H1 (cell line): ENCODE measurements around the gene MEGF11. TPM values are rescaled to one million over a fixed set of nuclear protein-coding genes. Genes with fewer than 3 reads are reported as not detected.

Experiments used
- CTCF ChIA-PET: fragments of 300-600 bp; sonication (Branson Sonifier 250); formaldehyde crosslinking; loops from one replicate; lab custom pipeline; 2021; ENCODE audit not compliant: partially characterized antibody; lab: Charles Lee
- POLR2A ChIA-PET: fragments of 300-600 bp; sonication (Branson Sonifier 250); formaldehyde crosslinking; loops from one replicate; lab custom pipeline; 2021; ENCODE audit warnings: inconsistent platforms; ENCODE audit not compliant: partially characterized antibody; lab: Charles Lee
- DNase-seq, 2 experiments: peaks; one replicate each; pipeline versions ENCODE4 v3.0.0 to v3.0.0-alpha.2; 2010 to 2022; ENCODE audit warnings: low spot score in 2 of 2, low read depth in 1 of 2, mixed read lengths in 1 of 2
- FAIRE-seq: peaks from 2 replicates; lab custom pipeline; 2011; peaks lifted over from hg19 to GRCh38; lab: Jason Lieb, UNC
- H2AFZ ChIP-seq: 2 replicates; pipeline ENCODE4 v1.8.1; 2012; ENCODE audit warnings: low read length, inconsistent platforms
- H2AK5ac ChIP-seq: 2 replicates; pipeline ENCODE4 v1.6.1; 2013; ENCODE audit warnings: low read depth, low read length
- H2BK120ac ChIP-seq: replicated peaks from 2 replicates; pipeline ENCODE3; 2013; ENCODE audit warnings: low read depth, low read length, inconsistent platforms
- H2BK12ac ChIP-seq: 2 replicates; pipeline ENCODE4 v1.6.1; 2013; ENCODE audit warnings: low read depth, low read length
- H2BK15ac ChIP-seq: 2 replicates; pipeline ENCODE4 v1.6.1; 2013; ENCODE audit warnings: low read length
- H2BK20ac ChIP-seq: 2 replicates; pipeline ENCODE4 v1.6.1; 2013; ENCODE audit warnings: low read length
- H2BK5ac ChIP-seq: 2 replicates; pipeline ENCODE4 v1.6.1; 2013; ENCODE audit warnings: low read depth, low read length
- H3K14ac ChIP-seq: 2 replicates; pipeline ENCODE4 v1.6.1; 2013; ENCODE audit warnings: inconsistent platforms; ENCODE audit not compliant: insufficient read length
- H3K18ac ChIP-seq: 2 replicates; pipeline ENCODE4 v1.6.1; 2013; ENCODE audit warnings: low read length; ENCODE audit errors: extremely low read depth
- H3K23ac ChIP-seq: 2 replicates; pipeline ENCODE4 v1.6.1; 2013; ENCODE audit warnings: inconsistent platforms; ENCODE audit not compliant: insufficient read length
- H3K23me2 ChIP-seq: 2 replicates; pipeline ENCODE4 v1.6.1; 2013; ENCODE audit warnings: low read depth, low read length
- H3K27ac ChIP-seq: 2 replicates; pipeline ENCODE4 v1.6.1; 2011; ENCODE audit warnings: low read depth, low read length, inconsistent platforms
- H3K27me3 ChIP-seq, 4 experiments: replicated peaks in 1 of 4; 1 replicate in 1 of 4; 2 replicates in 3 of 4; pipeline versions ENCODE4 v1.6.1 to v1.8.1; 2011 to 2013; ENCODE audit warnings: low read length in 3 of 4, mild to moderate bottlenecking in 3 of 4, inconsistent platforms in 2 of 4, mixed read lengths in 2 of 4, moderate library complexity in 1 of 4; ENCODE audit not compliant: control insufficient read depth in 3 of 4, insufficient read depth in 3 of 4; ENCODE audit errors: extremely low read depth in 1 of 4
- H3K36me3 ChIP-seq, 4 experiments: 2 replicates each; pipeline versions ENCODE4 v1.6.1 to v1.8.1; 2011 to 2013; ENCODE audit warnings: mild to moderate bottlenecking in 4 of 4, low read length in 3 of 4, moderate library complexity in 2 of 4, control low read depth in 1 of 4, inconsistent platforms in 1 of 4; ENCODE audit not compliant: insufficient read depth in 4 of 4, control insufficient read depth in 2 of 4
- H3K4ac ChIP-seq: replicated peaks from 2 replicates; pipeline ENCODE3; 2013; ENCODE audit warnings: low read length, low read depth, mixed read lengths, inconsistent platforms; ENCODE audit not compliant: insufficient read length
- H3K4me1 ChIP-seq, 4 experiments: replicated peaks in 1 of 4; 1 replicate in 1 of 4; 2 replicates in 3 of 4; pipeline versions ENCODE4 v1.6.1 to v1.8.1; 2011 to 2013; ENCODE audit warnings: low read length in 3 of 4, inconsistent platforms in 2 of 4, mixed read lengths in 1 of 4; ENCODE audit not compliant: insufficient read depth in 4 of 4, control insufficient read depth in 3 of 4
- H3K4me2 ChIP-seq, 2 experiments: 2 replicates each; pipeline versions ENCODE4 v1.6.1 to v1.8.1; 2011 to 2013; ENCODE audit warnings: low read depth in 2 of 2, low read length in 2 of 2, control low read depth in 1 of 2, inconsistent platforms in 1 of 2, mild to moderate bottlenecking in 1 of 2; ENCODE audit not compliant: insufficient read depth in 1 of 2
- H3K4me3 ChIP-seq, 4 experiments: fragments of 200-600, 300-600 bp in 1 of 4; sonication (generic), shearing (Covaris generic), sonication (Bioruptor Twin) in 1 of 4; 2 replicates each; pipeline versions ENCODE4 v1.5.1 to v1.8.1; 2011 to 2016; ENCODE audit warnings: low read length in 4 of 4, low read depth in 3 of 4, control low read depth in 2 of 4, inconsistent platforms in 2 of 4, mild to moderate bottlenecking in 2 of 4, mixed read lengths in 1 of 4, moderate library complexity in 1 of 4; ENCODE audit not compliant: insufficient read depth in 2 of 4; ENCODE audit errors: extremely low read depth in 1 of 4
- H3K56ac ChIP-seq: replicated peaks from 2 replicates; pipeline ENCODE3; 2013; ENCODE audit warnings: low read depth, mild to moderate bottlenecking, mixed read lengths, low read length, inconsistent platforms; ENCODE audit not compliant: insufficient read length
- H3K79me1 ChIP-seq: 2 replicates; pipeline ENCODE4 v1.6.1; 2013; ENCODE audit warnings: low read depth, low read length, control low read depth
- H3K79me2 ChIP-seq, 2 experiments: 2 replicates each; pipeline versions ENCODE4 v1.6.1 to v1.8.1; 2012 to 2013; ENCODE audit warnings: low read length in 2 of 2, mild to moderate bottlenecking in 2 of 2, inconsistent platforms in 1 of 2; ENCODE audit not compliant: insufficient read depth in 2 of 2, control insufficient read depth in 1 of 2
- H3K9ac ChIP-seq, 4 experiments: replicated peaks in 1 of 4; 1 replicate in 1 of 4; 2 replicates in 3 of 4; pipeline versions ENCODE4 v1.6.1 to v1.8.1; 2011 to 2013; ENCODE audit warnings: low read depth in 3 of 4, low read length in 3 of 4, control low read depth in 2 of 4, mild to moderate bottlenecking in 2 of 4, moderate library complexity in 2 of 4, inconsistent platforms in 1 of 4; ENCODE audit errors: extremely low read depth in 1 of 4
- H3K9me3 ChIP-seq, 2 experiments: 2 replicates each; pipeline versions ENCODE4 v1.6.1 to v1.8.1; 2012 to 2013; ENCODE audit warnings: mild to moderate bottlenecking in 2 of 2, moderate library complexity in 2 of 2, control low read depth in 1 of 2, inconsistent platforms in 1 of 2, low read depth in 1 of 2, low read length in 1 of 2, mixed read lengths in 1 of 2; ENCODE audit not compliant: insufficient read depth in 2 of 2
- H4K20me1 ChIP-seq, 2 experiments: replicated peaks in 1 of 2; 2 replicates each; pipeline versions ENCODE3 to v1.8.1; 2011 to 2013; ENCODE audit warnings: inconsistent platforms in 2 of 2, low read length in 2 of 2, mild to moderate bottlenecking in 1 of 2; ENCODE audit not compliant: insufficient read depth in 2 of 2, control insufficient read depth in 1 of 2
- H4K5ac ChIP-seq: 2 replicates; pipeline ENCODE4 v1.6.1; 2013; ENCODE audit warnings: low read length, low read depth, mixed read lengths, inconsistent platforms; ENCODE audit not compliant: insufficient read length
- H4K8ac ChIP-seq: 2 replicates; pipeline ENCODE4 v1.8.0; 2013; ENCODE audit warnings: mild to moderate bottlenecking, moderate library complexity, low read length, inconsistent platforms; ENCODE audit not compliant: insufficient read depth; ENCODE audit errors: extremely low read depth
- H4K91ac ChIP-seq: replicated peaks from 2 replicates; pipeline ENCODE3; 2013; ENCODE audit warnings: low read length, mixed read lengths, inconsistent platforms; ENCODE audit not compliant: insufficient read length
- SP4 ChIP-seq: IDR thresholded peaks from 2 replicates; pipeline ENCODE4 v1.6.1; 2012; ENCODE audit warnings: low read length, inconsistent platforms
- WGBS, 2 experiments: shearing (Covaris generic) in 1 of 2; methylation state at CpG; one replicate each; pipeline versions ENCODE4 v1.1.6 to v1.1.7; 2013 to 2015; ENCODE audit warnings: low lambda C conversion rate in 2 of 2, mixed read lengths in 2 of 2, inconsistent platforms in 1 of 2, low coverage in 1 of 2, missing lambda C conversion rate in 1 of 2; ENCODE audit not compliant: insufficient replicate concordance in 2 of 2, insufficient coverage in 1 of 2, insufficient read length in 1 of 2; ENCODE audit errors: extremely low coverage in 1 of 2, missing lambda C conversion rate in 1 of 2; 5-methylcytosine and 5-hydroxymethylcytosine counted together
- polyA plus RNA-seq, 7 experiments: library from polyadenylated mRNA; depleted of rRNA in 3 of 7; stranded (reverse) in 5 of 7; unstranded in 2 of 7; fragments of >200 nt in 5 of 7; fragments of 200-250 nt in 2 of 7; gene quantifications; 1 replicate in 5 of 7; 2 replicates in 1 of 7; 4 replicates in 1 of 7; pipeline versions ENCODE4 v1.2.1 to v1.2.3, GENCODE V29; 2011 to 2013; ENCODE audit warnings: missing spikeins in 2 of 7, mixed read lengths in 2 of 7
- total RNA-seq: library from RNA; stranded (reverse); fragmentation: NEBNext Ultra II Directional; extraction: Animal tissue kit (Norgen Biotek cat#: 25700); gene quantifications from 2 replicates; pipeline ENCODE4 v1.2.1, GENCODE V29; 2021

MEGF11 gene
- total and polyA plus RNA-seq, 2 of the 8 experiments (the other 6 are each of a cell fraction or from before 2014, with no cell fraction given): 4.4 to 4.8 TPM

- no peak overlapping the region for H3K4ac ChIP-seq
- H2BK120ac ChIP-seq: no peak overlapping the region
- H2AFZ ChIP-seq: no peak overlapping the region
- no peak overlapping the region for H3K27ac ChIP-seq
- H3K9me3 ChIP-seq: no peaks in the 10 kb centered on the region
- H3K9ac ChIP-seq: no peak overlapping the region
- CTCF ChIA-PET: interaction anchor here (0.6 to 2.4 kb wide), 13 partner anchors 8 to 235 kb away, joined by 3 to 16 read pairs (median 4); no protein-coding TSS in a partner anchor
- H2BK5ac ChIP-seq: no peak overlapping the region; the same call in 1 of the 2 replicates
- H3K23ac ChIP-seq: no peak overlapping the region
- no peaks in the 10 kb centered on the region for H3K23me2 ChIP-seq
- H3K79me1 ChIP-seq: no peaks in the 10 kb centered on the region
- POLR2A ChIA-PET: interaction anchor here (1.1 kb wide), 1 partner anchor 486 kb away, joined by 3 read pairs; the partner anchor contains the start of gene INTS14
- H4K20me1 ChIP-seq: no peaks in the 10 kb centered on the region
- no peak overlapping the region for H2BK20ac ChIP-seq
- H2BK12ac ChIP-seq: no peak overlapping the region
- no peak overlapping the region; the same call in 1 of the 2 replicates for H3K18ac ChIP-seq
- no peak overlapping the region for H3K4me2 ChIP-seq
- H3K36me3 ChIP-seq: no peaks in the 10 kb centered on the region
- no peak overlapping the region for H3K14ac ChIP-seq
- H4K91ac ChIP-seq: no peak overlapping the region
- H3K4me1 ChIP-seq: peaks cover 9 to 19% (median 11%) of the 10 kb centered on the region in 4 experiments
- H4K5ac ChIP-seq: no peak overlapping the region
- H3K79me2 ChIP-seq: no peaks in the 10 kb centered on the region
- 87% methylated on average over 15 of the region's 15 CpGs; no CpG with 5 or more reads in 1 of the 2 experiments for WGBS, 2 experiments
- H4K8ac ChIP-seq: no peak overlapping the region
- no peak for TF ChIP-seq SP4
- TF ChIP-seq, all 59 proteins: peak for 0
- no peak overlapping the region for H3K4me3 ChIP-seq
- DNase-seq (no peak), FAIRE-seq (no peak)
- H2BK15ac ChIP-seq: no peak overlapping the region
- H3K27me3 ChIP-seq: no peaks in the 10 kb centered on the region
- no peak overlapping the region for H2AK5ac ChIP-seq
- H3K56ac ChIP-seq: no peak overlapping the region
Observed at GRCh38 chr15:66097151-66098021, 156.2 kb downstream of the MEGF11 start.
